Heart left ventricle (tissue), 16 donors: ENCODE data around the gene ITGB6. TPM values are rescaled to one million over a fixed set of nuclear protein-coding genes. Genes with fewer than 3 reads are reported as not detected.

ENCODE experiments used
- ATAC-seq, 4 donors: fragments of 200-7000 bp; cut with Tn5 transposase; one replicate each; pipeline ENCODE4 v1.9.1; 2020 to 2022; ENCODE audit warnings: moderate library complexity in 4 of 4, mild to moderate bottlenecking in 3 of 4, moderate number of reproducible peaks in 1 of 4
- DNase-seq, 5 donors: peaks; one replicate each; pipeline ENCODE4 v3.0.0-alpha.2; 2020
- H3K27ac ChIP-seq, 12 donors: fragments of 200-600 bp; sonication (generic) in 4 of 12; one replicate each; pipeline versions ENCODE4 v1.5.0 to v1.8.0; 2016 to 2022; ENCODE audit warnings: mild to moderate bottlenecking in 2 of 12
- H3K27me3 ChIP-seq, 9 donors: fragments of 200-600 bp; sonication (generic) in 2 of 9; one replicate each; pipeline versions ENCODE4 v1.5.1 to v1.8.0; 2016 to 2022; ENCODE audit warnings: mild to moderate bottlenecking in 3 of 9
- H3K36me3 ChIP-seq, 9 donors: fragments of 200-600 bp; sonication (generic) in 2 of 9; one replicate each; pipeline versions ENCODE4 v1.5.0 to v1.8.0; 2018 to 2022; ENCODE audit warnings: mild to moderate bottlenecking in 2 of 9
- H3K4me1 ChIP-seq, 12 donors: fragments of 200-600 bp; sonication (generic) in 4 of 12; one replicate each; pipeline versions ENCODE4 v1.5.0 to v1.8.0; 2016 to 2022; ENCODE audit warnings: mild to moderate bottlenecking in 3 of 12
- H3K4me3 ChIP-seq, 12 donors: fragments of 200-600 bp; sonication (generic) in 4 of 12; one replicate each; pipeline versions ENCODE4 v1.5.0 to v1.8.0; 2017 to 2022; ENCODE audit warnings: mild to moderate bottlenecking in 9 of 12, moderate library complexity in 4 of 12
- H3K9me3 ChIP-seq, 12 donors: fragments of 200-600 bp; sonication (generic) in 4 of 12; one replicate each; pipeline versions ENCODE4 v1.5.0 to v1.8.0; 2016 to 2022; ENCODE audit warnings: mild to moderate bottlenecking in 1 of 12
- POLR2A ChIP-seq, 2 donors: fragments of 450-650 bp; IDR thresholded peaks; one replicate each; pipeline ENCODE4 v1.6.1; 2017; ENCODE audit warnings: antibody characterized with exemption in 2 of 2, mild to moderate bottlenecking in 2 of 2, moderate library complexity in 2 of 2
- WGBS, 4 donors: extraction: QIAGEN DNeasy Blood & Tissue Kit in 2 of 4; methylation state at CpG; one replicate each; pipeline versions ENCODE4 v1.1.5 to v1.1.7; 2013 to 2018; 5-methylcytosine and 5-hydroxymethylcytosine counted together
- intact Hi-C, 10 donors: fragments of 100-400 bp; cut with DNase I; formaldehyde crosslinking; loops; one replicate each; pipeline versions ENCODE4 v1.11.1 to v1.14.2; 2022
- polyA plus RNA-seq, 2 donors: library from polyadenylated mRNA; stranded (reverse); fragments of 200-250 nt; gene quantifications; one replicate each; pipeline ENCODE4 v1.2.3, GENCODE V29; 2013
- total RNA-seq, 9 donors: library from RNA; depleted of rRNA in 2 of 9; stranded (reverse); fragments of >200 nt in 2 of 9; fragmentation: NEBNext Ultra II Directional in 3 of 9; extraction: Animal tissue kit (Norgen Biotek cat#: 25700) in 3 of 9; gene quantifications; one replicate each; pipeline versions ENCODE4 v1.1.0 to v1.2.4, GENCODE V29; 2016 to 2023
- TF ChIP-seq, protein P1 (sequence below), 12 donors: fragments of 200-600 bp; sonication (generic) in 4 of 12; IDR thresholded peaks; one replicate each; pipeline versions ENCODE4 v1.5.0 to v1.8.0; 2018 to 2022; ENCODE audit warnings: antibody characterized with exemption in 12 of 12, mild to moderate bottlenecking in 5 of 12
- donor health status: ischemic (EF 13 %, LVEDD 7.1; RV severe dilation, severe dysfunction).
- donor health status: healthy with polysubstance abuse.
- donor health status: DM: no; HTN: yes; CAD: no.
- donor health status: DM: no; HTN: no; CAD: no.
- donor health status: ischemic (EF 25% LVEDD 6.9; RV normal size, moderate dysfunction).
- donor health status: ischemic (EF 25% LVEDD 5.7; RV mildly dilated, moderate dysfunction).
- donor health status: healthy.
- donor health status: DM: yes; HTN: yes; CAD: no.
- donor health status: ischemic (EF 35%, LVEDD 5.7; RV mildly dilated, moderate dysfunction).
- donor health status: nonischemic (EF 11% LVEDD 7.7; RV severe dilation, severe dysfunction).
- donor health status: DM: yes; HTN: yes; CAD: no.
- donor health status: PGD.
- donor health status: ischemic (EF 29% LVEDD 5.4; RV normal size, mild dysfunction).
- donor health status: nonischemic (EF 23%, LVEDD 6.1; RV moderate dilation, normal function).

ITGB6 gene
- total and polyA plus RNA-seq, 11 donors, result 0.27 to 4.2 (median 0.75) TPM

DNA sequence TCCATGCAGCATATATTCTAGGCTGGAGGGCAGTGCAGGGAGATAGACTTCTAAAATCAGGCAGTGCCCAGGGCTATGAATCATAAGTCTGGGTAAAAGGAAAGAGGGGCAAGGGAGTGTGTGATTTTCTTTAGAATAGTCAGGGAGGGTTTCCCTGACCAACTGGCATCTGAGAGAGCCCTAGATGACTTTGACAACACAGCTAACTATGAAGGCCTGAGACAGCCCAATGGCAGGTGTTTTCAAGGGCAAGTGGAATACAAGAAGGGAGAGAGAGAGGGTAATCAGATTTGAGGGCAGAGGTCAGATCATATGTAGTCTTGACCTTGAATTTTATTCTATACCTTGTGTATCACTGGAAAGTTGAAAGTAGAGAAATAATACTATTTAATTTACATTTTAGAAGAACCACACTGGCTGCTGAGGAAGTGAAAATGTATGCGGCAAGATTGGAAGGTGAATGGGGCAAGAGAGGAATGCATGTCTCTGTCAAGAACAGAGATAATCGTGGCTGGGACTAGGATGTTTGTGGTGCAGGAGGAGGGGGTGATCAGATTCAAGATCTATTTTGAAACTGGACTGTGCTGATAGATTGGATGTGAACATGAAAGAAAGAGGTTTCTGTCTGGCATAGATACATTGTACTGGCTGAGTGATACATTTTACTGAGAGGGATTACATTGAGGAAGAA is 1.9 kb upstream of the ITGB6 start:
- no peak overlapping the region for H3K4me3 ChIP-seq
- H3K36me3 ChIP-seq, result no peaks in the 10 kb centered on the region
- ATAC-seq (no peak), DNase-seq (no peak)
- H3K27me3 ChIP-seq, result no peaks in the 10 kb centered on the region
- H3K4me1 ChIP-seq, result peaks cover 0 to 10% (median 0%) of the 10 kb centered on the region in 12 donors
- TF ChIP-seq, protein P1, sequence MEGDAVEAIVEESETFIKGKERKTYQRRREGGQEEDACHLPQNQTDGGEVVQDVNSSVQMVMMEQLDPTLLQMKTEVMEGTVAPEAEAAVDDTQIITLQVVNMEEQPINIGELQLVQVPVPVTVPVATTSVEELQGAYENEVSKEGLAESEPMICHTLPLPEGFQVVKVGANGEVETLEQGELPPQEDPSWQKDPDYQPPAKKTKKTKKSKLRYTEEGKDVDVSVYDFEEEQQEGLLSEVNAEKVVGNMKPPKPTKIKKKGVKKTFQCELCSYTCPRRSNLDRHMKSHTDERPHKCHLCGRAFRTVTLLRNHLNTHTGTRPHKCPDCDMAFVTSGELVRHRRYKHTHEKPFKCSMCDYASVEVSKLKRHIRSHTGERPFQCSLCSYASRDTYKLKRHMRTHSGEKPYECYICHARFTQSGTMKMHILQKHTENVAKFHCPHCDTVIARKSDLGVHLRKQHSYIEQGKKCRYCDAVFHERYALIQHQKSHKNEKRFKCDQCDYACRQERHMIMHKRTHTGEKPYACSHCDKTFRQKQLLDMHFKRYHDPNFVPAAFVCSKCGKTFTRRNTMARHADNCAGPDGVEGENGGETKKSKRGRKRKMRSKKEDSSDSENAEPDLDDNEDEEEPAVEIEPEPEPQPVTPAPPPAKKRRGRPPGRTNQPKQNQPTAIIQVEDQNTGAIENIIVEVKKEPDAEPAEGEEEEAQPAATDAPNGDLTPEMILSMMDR (IDR thresholded peaks at IDR 0.05), result no peak
- no peak for TF ChIP-seq POLR2A (IDR thresholded peaks at IDR 0.05)
- intact Hi-C loops, result loop anchor here in 1 of 10 donors (10.0 kb wide), 1 partner anchor 47 kb away; no protein-coding TSS in a partner anchor
- 56 to 66% (median 56%) methylated on average over 2 of the region's 2 CpGs for WGBS, 4 donors
- H3K27ac ChIP-seq, result no peak overlapping the region
- peaks cover 0 to 6% (median 0%) of the 10 kb centered on the region in 12 donors for H3K9me3 ChIP-seq

DNA sequence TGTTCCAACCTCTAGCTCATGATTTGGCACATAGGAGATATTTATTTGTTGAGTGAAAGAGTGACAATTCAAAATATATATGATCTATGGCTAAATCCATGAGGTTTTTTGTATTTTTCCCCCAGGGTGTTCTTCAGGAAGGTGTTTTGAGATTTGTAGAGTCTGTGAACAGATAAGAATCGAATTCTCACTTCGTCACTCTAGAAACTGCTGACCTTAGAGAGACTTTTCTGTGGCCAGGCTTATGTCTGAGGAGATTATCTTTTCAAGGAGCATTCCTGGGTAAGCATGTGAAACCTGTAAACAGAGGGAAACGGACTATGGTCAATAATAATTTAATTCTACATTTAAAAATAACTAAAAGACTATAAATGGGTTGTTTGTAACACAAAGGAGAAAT is 849 bp upstream of the ITGB6 start:
- peaks cover 0 to 9% (median 0%) of the 10 kb centered on the region in 12 donors for H3K4me1 ChIP-seq
- 48 to 60% (median 51%) methylated on average over 3 of the region's 3 CpGs for WGBS, 4 donors
- no peak for DNase-seq
- ATAC-seq, result no peak
- no peaks in the 10 kb centered on the region for H3K36me3 ChIP-seq
- no peak overlapping the region for H3K4me3 ChIP-seq
- no peak for TF ChIP-seq POLR2A (IDR thresholded peaks at IDR 0.05)
- TF ChIP-seq, protein P1 (IDR thresholded peaks at IDR 0.05), result no peak
- intact Hi-C loops, result loop anchor here in 1 of 10 donors (10.0 kb wide), 1 partner anchor 46 kb away; no protein-coding TSS in a partner anchor
- no peak overlapping the region for H3K27ac ChIP-seq
- H3K9me3 ChIP-seq, result no peaks in the 10 kb centered on the region
- no peaks in the 10 kb centered on the region for H3K27me3 ChIP-seq

DNA sequence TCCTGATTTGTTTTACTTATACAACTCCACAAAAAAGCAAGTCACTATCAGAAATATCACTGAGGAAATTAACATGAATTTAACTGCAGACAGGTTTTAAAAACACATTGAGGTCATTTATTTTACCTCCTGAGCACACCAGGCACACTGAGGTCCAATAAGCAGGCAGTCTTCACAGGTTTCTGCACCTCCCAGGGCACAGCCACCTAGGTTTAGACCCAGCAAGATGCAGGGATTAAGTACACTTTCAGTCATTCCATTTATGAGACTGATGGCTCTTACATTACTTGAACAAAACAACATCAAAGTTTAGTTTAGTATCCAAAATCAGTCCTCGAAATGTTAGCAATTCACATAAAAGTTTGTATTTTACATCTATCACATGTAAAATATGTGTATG is 1.0 kb downstream of the ITGB6 start:
- no peak for ATAC-seq
- 84 to 93% (median 91%) methylated on average over 1 of the region's 1 CpG for WGBS, 4 donors
- no peak for DNase-seq
- H3K4me3 ChIP-seq, result no peak overlapping the region
- intact Hi-C loops, result loop anchor here in 1 of 10 donors (5.0 kb wide), 1 partner anchor 72 kb away; no protein-coding TSS in a partner anchor
- no peaks in the 10 kb centered on the region for H3K4me1 ChIP-seq
- TF ChIP-seq POLR2A (IDR thresholded peaks at IDR 0.05), result no peak
- TF ChIP-seq, protein P1 (IDR thresholded peaks at IDR 0.05), result no peak
- no peak overlapping the region for H3K27ac ChIP-seq
- no peaks in the 10 kb centered on the region for H3K27me3 ChIP-seq
- H3K36me3 ChIP-seq, result no peaks in the 10 kb centered on the region
- no peaks in the 10 kb centered on the region for H3K9me3 ChIP-seq

DNA sequence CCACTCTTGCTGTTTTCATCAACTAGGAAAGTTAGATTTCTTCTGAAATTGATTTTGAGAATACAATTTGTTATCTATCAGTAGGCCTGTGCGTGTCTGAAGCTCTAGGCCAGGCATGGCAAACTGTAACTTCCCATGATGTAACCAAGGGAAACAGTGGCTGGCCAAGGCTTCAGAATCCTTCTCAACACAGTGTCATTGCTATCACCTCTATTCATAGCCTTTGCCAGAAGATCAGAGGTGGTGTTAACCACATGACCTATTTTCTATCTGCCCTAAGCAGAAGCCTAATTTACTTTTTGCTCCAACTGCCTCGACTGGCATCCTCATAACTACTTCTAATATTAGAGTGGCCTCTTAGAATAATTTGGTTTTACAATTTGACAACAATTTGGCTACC is 2.5 kb downstream of the ITGB6 start:
- Histone ChIP-seq H3K27me3 (no peaks in the 10 kb centered on the region), H3K27ac (no peak overlapping the region), H3K4me1 (no peaks in the 10 kb centered on the region), H3K9me3 (no peaks in the 10 kb centered on the region), H3K36me3 (no peaks in the 10 kb centered on the region), H3K4me3 (no peak overlapping the region)
- ATAC-seq, result peak; percentile 28 to 71 (median 37)
- intact Hi-C loops, result loop anchor here in 1 of 10 donors (5.0 kb wide), 1 partner anchor 70 kb away; no protein-coding TSS in a partner anchor
- WGBS, 4 donors, result 40 to 50% (median 46%) methylated on average over 2 of the region's 2 CpGs
- TF ChIP-seq, protein P1 (IDR thresholded peaks at IDR 0.05), result no peak
- no peak for TF ChIP-seq POLR2A (IDR thresholded peaks at IDR 0.05)
- no peak for DNase-seq
